K562 (cell line): ENCODE measurements around the gene GPR32.
"Not testable (repeated sequence)": the region's sequence is repeated elsewhere in the genome, so short reads cannot be mapped to it uniquely, and the experiment has no call there.

ENCODE experiments used
- CHD4 ChIP-seq: fragments of 200-600 bp; sonication (generic); IDR thresholded peaks from 3 replicates; pipeline ENCODE4 v1.6.1; 2012; ENCODE audit warnings: low read depth, mild to moderate bottlenecking, mixed read lengths, low read length, inconsistent platforms; ENCODE audit not compliant: insufficient read depth, insufficient replicate concordance, poor library complexity, severe bottlenecking
- MAFK ChIP-seq: IDR thresholded peaks from 2 replicates; pipeline ENCODE4 v1.6.1; 2011; ENCODE audit warnings: low read length, improper control_type of control experiment
- NEUROD1 ChIP-seq: fragments of 150-350 bp; IDR thresholded peaks from 2 replicates; pipeline ENCODE4 v1.6.1; 2014; ENCODE audit warnings: borderline replicate concordance, low read length, low read depth; ENCODE audit not compliant: partially characterized antibody
- NFIX ChIP-seq: fragments of 250-450 bp; sonication (Bioruptor Pico); IDR thresholded peaks from 2 replicates; pipeline ENCODE4 v1.4.0; 2020; ENCODE audit warnings: low read depth, mild to moderate bottlenecking, moderate library complexity
- NFYB ChIP-seq: IDR thresholded peaks from 2 replicates; pipeline ENCODE4 v1.6.1; 2011; ENCODE audit warnings: mild to moderate bottlenecking, moderate library complexity; ENCODE audit not compliant: insufficient read length; ENCODE audit errors: extremely low read depth
- POLR2AphosphoS5 ChIP-seq: IDR thresholded peaks from 2 replicates; pipeline ENCODE4 v1.6.1; 2011; ENCODE audit warnings: mild to moderate bottlenecking, low read depth, low read length, moderate library complexity; ENCODE audit not compliant: control insufficient read depth, insufficient read depth
- PTBP1 ChIP-seq: fragments of 200-400 bp; formaldehyde crosslinking; IDR thresholded peaks from 2 replicates; pipeline ENCODE4 v1.6.1; 2017; ENCODE audit warnings: low read depth, low read length
- RBM39 ChIP-seq: fragments of 200-400 bp; formaldehyde crosslinking; optimal IDR thresholded peaks from 2 replicates; pipeline ENCODE3; 2018; ENCODE audit warnings: low read depth, low read length
- SREBF2 ChIP-seq: sonication (generic); formaldehyde crosslinking; IDR thresholded peaks from 2 replicates; pipeline ENCODE4 v1.4.0; 2020; ENCODE audit warnings: mild to moderate bottlenecking, missing genetic modification reagents
- ZNF23 ChIP-seq: fragments of 250-450 bp; sonication (Bioruptor Pico); IDR thresholded peaks from 2 replicates; pipeline ENCODE4 v1.4.0; 2020; ENCODE audit warnings: mild to moderate bottlenecking
- ZNF41 ChIP-seq: fragments of 250-450 bp; sonication (Bioruptor Pico); conservative IDR thresholded peaks from 2 replicates; pipeline ENCODE4 v1.4.0; 2020; ENCODE audit warnings: mild to moderate bottlenecking
- ZNF830 ChIP-seq: fragments of 250-450 bp; sonication (Bioruptor Pico); IDR thresholded peaks from 2 replicates; pipeline ENCODE4 v1.5.0; 2021; ENCODE audit warnings: mild to moderate bottlenecking

- not testable (repeated sequence) for TF ChIP-seq RBM39; ZNF23 (CRISPR knock-in tag); POLR2AphosphoS5; NFIX (CRISPR knock-in tag); ZNF41 (CRISPR knock-in tag); PTBP1; NFYB; MAFK; NEUROD1; CHD4; ZNF830 (CRISPR knock-in tag); SREBF2 (CRISPR knock-in tag)
These were observed 8.8 kb upstream of the GPR32 start for GRCh38 chr19:50761501-50761900.
